GM12891 (cell line): ENCODE measurements around the gene CYB5R3.
"Not testable (repeated sequence)": the region's sequence is repeated elsewhere in the genome, so short reads cannot be mapped to it uniquely, and the experiment has no call there.

Experiments
- POLR2A ChIP-seq: IDR thresholded peaks from 2 replicates; pipeline ENCODE4 v1.6.1; 2011; ENCODE audit warnings: low read depth, low read length, control low read depth
- POLR2AphosphoS5 ChIP-seq: IDR thresholded peaks from 2 replicates; pipeline ENCODE4 v1.6.1; 2011; ENCODE audit warnings: low read depth, low read length, control low read depth
- TAF1 ChIP-seq: IDR thresholded peaks from 2 replicates; pipeline ENCODE4 v1.6.1; 2011; ENCODE audit warnings: low read depth, low read length, control low read depth

- TF ChIP-seq POLR2AphosphoS5, POLR2A, TAF1: not testable (repeated sequence)
Measured at GRCh38 chr22:42577141-42577540, 72.1 kb downstream of the CYB5R3 start.
